Lower leg skin (tissue), 4 donors: ENCODE results near the gene BMP2. TPM values are rescaled to one million over a fixed set of nuclear protein-coding genes. Genes with fewer than 3 reads are reported as not detected.

Experiments used
- DNase-seq, 2 donors: peaks; one replicate each; pipeline ENCODE4 v3.0.0-alpha.2; 2019; ENCODE audit warnings: low spot score in 2 of 2
- H3K4me3 ChIP-seq: fragments of 200-600 bp; sonication (generic); 2 replicates; pipeline ENCODE4 v1.5.1; 2017; ENCODE audit warnings: mild to moderate bottlenecking, low read depth; ENCODE audit not compliant: poor library complexity, severe bottlenecking
- POLR2A ChIP-seq, 2 donors: fragments of 450-650 bp; IDR thresholded peaks; one replicate each; pipeline ENCODE4 v1.6.1; 2016 to 2017; ENCODE audit warnings: antibody characterized with exemption in 2 of 2, mild to moderate bottlenecking in 1 of 2, moderate library complexity in 1 of 2
- WGBS, 2 donors: methylation state at CpG; one replicate each; pipeline ENCODE4 v1.1.5; 2018; 5-methylcytosine and 5-hydroxymethylcytosine counted together
- intact Hi-C: fragments of 100-400 bp; cut with DNase I; formaldehyde crosslinking; loops from one replicate; pipeline ENCODE4 v1.15.0; 2023; ENCODE audit warnings: low total_unique reads
- total RNA-seq, 4 donors: library from RNA; depleted of rRNA; stranded (reverse); fragments of >200 nt; gene quantifications; one replicate each; pipeline ENCODE4 v1.1.0, GENCODE V29; 2016
- TF ChIP-seq, protein P1 (sequence below), 3 donors: fragments of 450-650 bp; IDR thresholded peaks; one replicate each; pipeline ENCODE4 v1.5.1; 2016; ENCODE audit warnings: antibody characterized with exemption in 3 of 3, mild to moderate bottlenecking in 3 of 3, moderate library complexity in 2 of 3

Gene BMP2
- total RNA-seq, 4 donors from 2014 or later, result 21.0 to 42.8 (median 23.7) TPM

- DNase-seq, result no peak
- WGBS, 2 donors, result 75 to 87% methylated on average over 4 of the region's 4 CpGs
- TF ChIP-seq POLR2A (IDR thresholded peaks at IDR 0.05), result no peak
- TF ChIP-seq, protein P1, sequence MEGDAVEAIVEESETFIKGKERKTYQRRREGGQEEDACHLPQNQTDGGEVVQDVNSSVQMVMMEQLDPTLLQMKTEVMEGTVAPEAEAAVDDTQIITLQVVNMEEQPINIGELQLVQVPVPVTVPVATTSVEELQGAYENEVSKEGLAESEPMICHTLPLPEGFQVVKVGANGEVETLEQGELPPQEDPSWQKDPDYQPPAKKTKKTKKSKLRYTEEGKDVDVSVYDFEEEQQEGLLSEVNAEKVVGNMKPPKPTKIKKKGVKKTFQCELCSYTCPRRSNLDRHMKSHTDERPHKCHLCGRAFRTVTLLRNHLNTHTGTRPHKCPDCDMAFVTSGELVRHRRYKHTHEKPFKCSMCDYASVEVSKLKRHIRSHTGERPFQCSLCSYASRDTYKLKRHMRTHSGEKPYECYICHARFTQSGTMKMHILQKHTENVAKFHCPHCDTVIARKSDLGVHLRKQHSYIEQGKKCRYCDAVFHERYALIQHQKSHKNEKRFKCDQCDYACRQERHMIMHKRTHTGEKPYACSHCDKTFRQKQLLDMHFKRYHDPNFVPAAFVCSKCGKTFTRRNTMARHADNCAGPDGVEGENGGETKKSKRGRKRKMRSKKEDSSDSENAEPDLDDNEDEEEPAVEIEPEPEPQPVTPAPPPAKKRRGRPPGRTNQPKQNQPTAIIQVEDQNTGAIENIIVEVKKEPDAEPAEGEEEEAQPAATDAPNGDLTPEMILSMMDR (IDR thresholded peaks at IDR 0.05), result no peak
- no peak overlapping the region for H3K4me3 ChIP-seq
- intact Hi-C loops, result no loop called here
Observed at GRCh38 chr20:6756693-6757595, 10.5 kb upstream of the BMP2 start.

GRCh38 chr20:6764619-6765018 is 2.9 kb upstream of the BMP2 start:
- DNase-seq, result no peak
- intact Hi-C loops, result loop anchor here (10.0 kb wide), 1 partner anchor 520 kb away; no protein-coding TSS in a partner anchor
- WGBS, 2 donors, result 85 to 91% methylated on average over 2 of the region's 2 CpGs
- TF ChIP-seq, protein P1 (IDR thresholded peaks at IDR 0.05), result no peak
- no peak for TF ChIP-seq POLR2A (IDR thresholded peaks at IDR 0.05)
- H3K4me3 ChIP-seq, result no peak overlapping the region

DNA sequence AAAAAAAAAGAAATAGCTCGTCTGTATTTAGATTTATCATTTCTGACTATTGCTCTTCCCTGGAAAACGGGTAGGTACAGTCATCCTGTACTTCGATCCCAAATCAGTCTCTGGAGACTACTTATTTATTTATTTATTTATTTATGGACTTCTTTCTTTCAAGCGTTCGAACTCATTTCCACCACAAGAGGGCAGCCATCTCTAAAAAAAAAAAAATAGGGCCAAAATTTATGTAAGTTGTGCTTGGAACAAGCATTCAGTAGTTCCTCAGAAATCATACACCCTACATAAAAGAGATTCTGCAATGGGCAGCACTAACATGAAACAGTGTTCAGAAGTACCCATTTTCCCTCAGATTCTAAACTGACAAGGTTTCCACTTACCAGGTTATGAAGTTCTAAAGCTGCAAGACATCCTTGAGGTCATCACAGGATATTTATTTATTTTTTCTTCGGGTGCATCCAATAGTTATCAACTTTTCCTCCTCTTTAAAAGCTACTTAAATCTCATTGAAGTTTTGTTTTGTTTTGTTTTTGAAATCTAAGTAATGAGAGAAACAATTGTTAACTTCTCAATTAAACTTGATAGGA is 1.9 kb upstream of the BMP2 start:
- no peak overlapping the region for H3K4me3 ChIP-seq
- 13% methylated on average over 6 of the region's 6 CpGs for WGBS, 2 donors
- no peak for DNase-seq
- intact Hi-C loops, result loop anchor here (10.0 kb wide), 1 partner anchor 519 kb away; no protein-coding TSS in a partner anchor
- TF ChIP-seq, protein P1 (IDR thresholded peaks at IDR 0.05), result no peak
- TF ChIP-seq POLR2A (IDR thresholded peaks at IDR 0.05), result no peak

- H3K4me3 ChIP-seq, result no peak overlapping the region
- DNase-seq, result no peak
- WGBS, 2 donors, result 76 to 82% methylated on average over 9 of the region's 9 CpGs
- intact Hi-C loops, result loop anchor here (10.0 kb wide), 1 partner anchor 518 kb away; no protein-coding TSS in a partner anchor
- no peak for TF ChIP-seq POLR2A (IDR thresholded peaks at IDR 0.05)
- TF ChIP-seq, protein P1 (IDR thresholded peaks at IDR 0.05), result no peak
Observed at GRCh38 chr20:6766433-6766832, 1.1 kb upstream of the BMP2 start.

DNA sequence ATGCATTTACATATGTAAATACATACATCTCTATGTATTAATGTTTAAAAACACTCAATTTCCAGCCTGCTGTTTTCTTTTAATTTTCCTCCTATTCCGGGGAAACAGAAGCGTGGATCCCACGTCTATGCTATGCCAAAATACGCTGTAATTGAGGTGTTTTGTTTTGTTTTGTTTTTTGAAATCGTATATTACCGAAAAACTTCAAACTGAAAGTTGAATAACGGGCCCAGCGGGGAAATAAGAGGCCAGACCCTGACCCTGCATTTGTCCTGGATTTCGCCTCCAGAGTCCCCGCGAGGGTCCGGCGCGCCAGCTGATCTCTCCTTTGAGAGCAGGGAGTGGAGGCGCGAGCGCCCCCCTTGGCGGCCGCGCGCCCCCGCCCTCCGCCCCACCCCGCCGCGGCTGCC is 355 bp upstream of the BMP2 start:
- 3% methylated on average over 17 to 24 of the region's 26 CpGs for WGBS, 2 donors
- peak overlapping the region; percentile 17 for H3K4me3 ChIP-seq
- intact Hi-C loops, result loop anchor here (10.0 kb wide), 1 partner anchor 518 kb away; no protein-coding TSS in a partner anchor
- no peak for TF ChIP-seq POLR2A (IDR thresholded peaks at IDR 0.05)
- TF ChIP-seq, protein P1 (IDR thresholded peaks at IDR 0.05), result no peak
- DNase-seq, result peak in 1 of 2 donors; percentile 85
